GM10847 (cell line): ENCODE results near the gene FRRS1L.

ENCODE experiments used
- POLR2A ChIP-seq: IDR thresholded peaks from 2 replicates; pipeline ENCODE4 v1.6.1; 2011; ENCODE audit not compliant: insufficient read length; ENCODE audit errors: extremely low read depth

FRRS1L gene

GRCh38 chr9:109182940-109183798 lies 16.1 kb upstream of the FRRS1L start:
- no peak for TF ChIP-seq POLR2A

- no peak for TF ChIP-seq POLR2A
Observed at GRCh38 chr9:109182550-109182939, 15.5 kb upstream of the FRRS1L start.

GRCh38 chr9:109181284-109181683 lies 14.2 kb upstream of the FRRS1L start:
- no peak for TF ChIP-seq POLR2A

- TF ChIP-seq POLR2A: no peak
Observed at GRCh38 chr9:109179801-109180523, 12.9 kb upstream of the FRRS1L start.

- no peak for TF ChIP-seq POLR2A
Observed at GRCh38 chr9:109176963-109177362, 9.9 kb upstream of the FRRS1L start.

- no peak for TF ChIP-seq POLR2A
Observed at GRCh38 chr9:109176386-109176785, 9.3 kb upstream of the FRRS1L start.

GRCh38 chr9:109172935-109173334 lies 5.9 kb upstream of the FRRS1L start:
- no peak for TF ChIP-seq POLR2A

- TF ChIP-seq POLR2A: no peak
Observed at GRCh38 chr9:109171926-109172325, 4.9 kb upstream of the FRRS1L start.

- no peak for TF ChIP-seq POLR2A
Observed at GRCh38 chr9:109168170-109168569, 1.1 kb upstream of the FRRS1L start.

GRCh38 chr9:109167716-109168115 lies 667 bp upstream of the FRRS1L start:
- TF ChIP-seq POLR2A: no peak

GRCh38 chr9:109166171-109166770 lies 778 bp downstream of the FRRS1L start:
- TF ChIP-seq POLR2A: no peak

GRCh38 chr9:109164042-109164441 lies 3.0 kb downstream of the FRRS1L start:
- TF ChIP-seq POLR2A: no peak

GRCh38 chr9:109163194-109163593 lies 3.9 kb downstream of the FRRS1L start:
- TF ChIP-seq POLR2A: no peak

GRCh38 chr9:109162677-109163076 lies 4.4 kb downstream of the FRRS1L start:
- no peak for TF ChIP-seq POLR2A

GRCh38 chr9:109161471-109161870 lies 5.6 kb downstream of the FRRS1L start:
- no peak for TF ChIP-seq POLR2A

- no peak for TF ChIP-seq POLR2A
Observed at GRCh38 chr9:109159583-109159982, 7.5 kb downstream of the FRRS1L start.

GRCh38 chr9:109158651-109159050 lies 8.4 kb downstream of the FRRS1L start:
- no peak for TF ChIP-seq POLR2A

GRCh38 chr9:109156708-109157107 lies 10.3 kb downstream of the FRRS1L start:
- TF ChIP-seq POLR2A: no peak
